Epithelial cell of esophagus (primary cell): ENCODE results near the gene CHRNA3.

Source experiments
- DNase-seq: peaks from one replicate; pipeline ENCODE4 v3.0.0; 2010; ENCODE audit warnings: low read depth
- H3K4me3 ChIP-seq: 2 replicates; pipeline ENCODE4 v1.5.1; 2011; ENCODE audit warnings: mild to moderate bottlenecking, low read length, control low read depth
- TF ChIP-seq, protein P1 (sequence below): IDR thresholded peaks from 2 replicates; pipeline ENCODE4 v1.5.1; 2011; ENCODE audit warnings: low read depth, mild to moderate bottlenecking, low read length, control low read depth, inconsistent platforms; ENCODE audit not compliant: insufficient read depth; ENCODE audit errors: missing control alignments

CHRNA3 gene

DNA sequence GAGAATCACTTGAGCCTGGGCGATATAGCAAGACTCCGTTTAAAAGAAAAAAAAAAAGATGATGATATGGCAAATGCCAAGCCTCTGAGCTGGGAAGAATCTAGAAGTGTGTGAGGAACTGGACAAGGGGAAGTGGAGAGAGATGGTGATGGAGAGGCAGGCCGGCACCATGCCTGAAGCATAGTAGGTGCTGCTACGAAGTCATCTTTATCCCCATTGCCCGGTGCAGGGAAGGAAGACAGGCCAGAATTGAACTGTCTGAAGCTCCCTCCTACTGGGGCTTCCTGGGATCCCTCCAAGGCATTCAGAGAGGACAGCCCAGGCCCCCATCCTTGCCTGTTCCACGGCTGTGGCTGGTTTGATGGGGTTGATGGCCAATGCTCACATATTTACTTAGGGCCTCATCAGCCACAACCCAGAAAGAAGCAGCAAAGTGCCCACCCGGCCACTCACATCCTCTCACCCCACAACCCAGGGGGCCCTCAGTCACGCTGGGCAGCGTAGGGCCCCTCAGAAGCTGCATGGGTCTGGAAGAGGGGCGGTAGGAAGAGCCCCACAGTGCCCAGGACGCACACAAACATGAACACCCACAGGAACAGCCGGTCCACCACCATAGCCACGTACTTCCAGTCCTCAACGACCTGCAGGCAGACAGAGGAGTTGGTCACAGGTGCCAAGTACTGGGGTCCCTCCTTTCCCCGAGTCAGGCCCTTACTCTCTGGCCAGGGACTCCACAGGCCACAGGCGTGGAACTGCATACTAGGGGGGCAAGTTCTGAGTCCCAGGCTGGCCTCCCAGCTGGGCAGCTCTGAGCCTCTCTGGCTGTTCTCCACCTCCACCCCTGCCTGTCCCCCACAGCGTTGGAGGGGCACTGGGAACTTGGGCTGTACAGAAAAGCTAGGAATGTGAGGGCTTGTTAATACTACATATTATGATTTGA lies 4.1 kb upstream of the CHRNA3 start:
- no peak overlapping the region for H3K4me3 ChIP-seq
- DNase-seq: no peak
- TF ChIP-seq, protein P1, sequence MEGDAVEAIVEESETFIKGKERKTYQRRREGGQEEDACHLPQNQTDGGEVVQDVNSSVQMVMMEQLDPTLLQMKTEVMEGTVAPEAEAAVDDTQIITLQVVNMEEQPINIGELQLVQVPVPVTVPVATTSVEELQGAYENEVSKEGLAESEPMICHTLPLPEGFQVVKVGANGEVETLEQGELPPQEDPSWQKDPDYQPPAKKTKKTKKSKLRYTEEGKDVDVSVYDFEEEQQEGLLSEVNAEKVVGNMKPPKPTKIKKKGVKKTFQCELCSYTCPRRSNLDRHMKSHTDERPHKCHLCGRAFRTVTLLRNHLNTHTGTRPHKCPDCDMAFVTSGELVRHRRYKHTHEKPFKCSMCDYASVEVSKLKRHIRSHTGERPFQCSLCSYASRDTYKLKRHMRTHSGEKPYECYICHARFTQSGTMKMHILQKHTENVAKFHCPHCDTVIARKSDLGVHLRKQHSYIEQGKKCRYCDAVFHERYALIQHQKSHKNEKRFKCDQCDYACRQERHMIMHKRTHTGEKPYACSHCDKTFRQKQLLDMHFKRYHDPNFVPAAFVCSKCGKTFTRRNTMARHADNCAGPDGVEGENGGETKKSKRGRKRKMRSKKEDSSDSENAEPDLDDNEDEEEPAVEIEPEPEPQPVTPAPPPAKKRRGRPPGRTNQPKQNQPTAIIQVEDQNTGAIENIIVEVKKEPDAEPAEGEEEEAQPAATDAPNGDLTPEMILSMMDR: no peak

DNA sequence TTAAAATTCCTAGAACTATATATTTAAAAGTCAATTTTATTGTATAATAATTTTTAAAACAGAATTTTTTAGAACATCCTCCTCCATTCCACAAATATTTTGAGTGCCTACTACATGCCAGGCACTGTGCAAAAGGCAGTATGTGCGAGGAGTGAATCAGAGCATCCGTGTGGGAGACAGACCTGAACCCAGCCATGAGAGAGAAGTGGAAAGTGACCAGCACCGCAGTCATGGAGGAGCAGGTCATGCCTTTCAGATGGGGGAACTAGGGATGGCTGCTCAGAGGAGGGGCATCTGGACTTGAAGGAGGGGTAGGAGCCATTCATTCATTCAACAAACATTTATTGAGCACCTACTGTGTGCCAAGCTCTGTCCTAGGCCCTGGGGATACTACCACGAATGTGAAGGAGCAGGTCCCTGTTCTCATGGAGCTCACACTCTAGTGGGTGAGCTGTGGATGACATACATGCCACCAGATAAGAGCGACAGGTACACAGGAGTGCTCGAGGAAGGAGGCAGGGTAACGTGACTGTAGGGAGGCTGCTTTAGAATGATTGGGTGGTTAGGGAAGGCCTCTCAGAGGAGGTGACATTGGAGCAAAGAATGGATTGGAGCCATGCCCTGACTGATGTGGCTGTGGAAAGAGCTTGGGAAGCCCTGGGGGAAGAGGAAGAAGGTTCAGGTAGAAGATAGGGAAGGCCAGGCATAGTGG lies 3.1 kb upstream of the CHRNA3 start:
- TF ChIP-seq, protein P1: no peak
- no peak overlapping the region for H3K4me3 ChIP-seq
- DNase-seq: no peak

DNA sequence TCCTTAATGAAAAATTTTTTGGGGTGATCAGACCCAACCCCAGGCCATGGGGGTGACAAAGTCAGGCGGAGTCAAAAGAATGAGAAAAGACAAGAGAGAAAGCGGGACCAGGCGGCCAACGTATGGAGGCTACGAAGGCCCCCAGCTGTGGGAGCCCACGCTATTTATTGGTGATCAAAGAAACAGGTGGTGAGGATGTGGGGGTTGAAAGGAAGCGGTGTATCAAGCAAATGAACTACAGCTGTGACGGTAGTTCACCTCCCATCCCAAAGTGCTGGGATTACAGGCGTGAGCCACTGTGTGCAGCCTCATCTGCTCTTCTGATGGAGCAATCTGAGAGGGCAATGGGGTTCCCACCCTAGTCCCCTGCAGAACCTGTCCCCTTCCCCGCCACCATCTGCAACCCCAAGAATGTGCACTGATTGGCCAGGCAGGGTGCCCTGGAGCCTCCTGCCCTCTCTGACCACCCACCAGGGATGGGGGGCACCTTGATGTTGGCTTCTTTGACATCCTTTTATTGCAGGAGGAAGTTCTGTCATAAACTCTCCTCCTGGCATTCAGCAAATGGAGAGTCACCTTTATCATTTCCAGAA lies 1.1 kb upstream of the CHRNA3 start:
- no peak for DNase-seq
- TF ChIP-seq, protein P1: no peak
- no peak overlapping the region for H3K4me3 ChIP-seq

DNA sequence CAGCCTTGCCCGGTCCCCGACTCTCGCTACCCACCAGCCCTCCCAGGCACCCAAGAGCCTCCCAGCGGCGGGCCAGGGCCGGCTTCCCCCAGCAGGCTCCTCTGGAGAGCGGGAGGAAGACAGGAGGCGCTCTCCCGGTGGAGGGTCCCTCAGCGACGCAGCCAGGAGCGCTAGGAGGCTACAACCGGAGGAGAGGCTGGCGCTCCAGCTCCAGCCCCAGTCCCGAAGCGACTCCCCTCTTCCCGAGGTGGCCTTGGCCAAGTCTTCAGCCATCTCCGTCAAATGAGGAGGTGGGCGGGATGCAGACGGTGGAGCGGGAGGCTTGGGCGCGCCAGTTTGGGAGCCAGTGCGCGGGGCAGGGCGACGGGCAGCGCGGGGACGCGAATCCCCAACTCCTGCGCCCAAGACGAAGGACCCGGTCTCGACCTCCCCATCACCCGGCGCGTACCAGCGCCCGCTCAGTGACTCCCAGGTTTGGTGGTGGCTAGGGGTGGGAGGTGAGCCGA lies 722 bp downstream of the CHRNA3 start:
- TF ChIP-seq, protein P1: no peak
- no peak for DNase-seq
- H3K4me3 ChIP-seq: no peak overlapping the region

DNA sequence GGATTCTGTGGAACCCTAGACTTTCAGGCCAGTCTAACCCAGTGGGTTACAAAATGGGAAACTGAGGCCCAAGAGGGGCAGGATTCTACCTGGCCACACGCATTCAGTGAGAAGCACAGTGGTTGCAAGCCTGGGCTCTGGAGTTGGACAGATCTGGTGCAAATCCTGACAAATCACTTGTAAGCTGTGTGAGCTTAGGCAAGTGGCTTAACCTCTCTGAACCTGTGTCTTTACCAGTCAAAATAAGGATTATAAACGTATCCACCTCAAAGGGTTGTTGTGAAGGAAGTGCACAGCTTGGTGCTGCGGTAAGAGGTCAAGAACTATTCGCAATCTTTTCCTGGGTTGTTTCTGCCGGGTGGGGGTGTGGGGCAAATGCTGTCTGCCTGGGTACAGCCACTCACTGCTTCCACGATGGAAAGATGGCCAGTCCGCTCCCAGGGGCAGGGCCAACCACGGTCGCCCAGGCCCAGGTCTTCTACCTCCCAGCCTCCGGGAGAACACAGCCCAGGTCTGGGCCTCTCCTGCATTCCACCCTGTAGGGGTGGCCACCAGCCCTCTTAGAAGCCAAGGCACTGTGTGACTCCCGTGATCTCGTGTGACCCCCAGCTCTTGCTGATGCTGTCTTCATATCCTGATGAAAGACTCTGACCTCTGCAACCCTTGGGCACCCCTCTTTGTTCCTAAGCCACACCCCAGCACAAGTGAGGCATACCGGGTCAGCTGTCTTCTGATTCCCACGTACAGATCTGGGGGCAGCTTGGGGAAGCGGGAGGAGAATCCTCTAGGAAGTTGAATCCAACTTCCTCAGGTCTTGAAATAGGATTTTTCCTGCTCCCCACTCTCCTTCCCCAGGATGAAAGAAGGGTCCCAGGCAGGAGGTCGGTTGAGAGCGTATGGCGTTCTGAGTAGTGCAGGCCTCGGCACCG lies 1.5 kb downstream of the CHRNA3 start:
- TF ChIP-seq, protein P1: no peak
- no peak overlapping the region for H3K4me3 ChIP-seq
- DNase-seq: no peak

DNA sequence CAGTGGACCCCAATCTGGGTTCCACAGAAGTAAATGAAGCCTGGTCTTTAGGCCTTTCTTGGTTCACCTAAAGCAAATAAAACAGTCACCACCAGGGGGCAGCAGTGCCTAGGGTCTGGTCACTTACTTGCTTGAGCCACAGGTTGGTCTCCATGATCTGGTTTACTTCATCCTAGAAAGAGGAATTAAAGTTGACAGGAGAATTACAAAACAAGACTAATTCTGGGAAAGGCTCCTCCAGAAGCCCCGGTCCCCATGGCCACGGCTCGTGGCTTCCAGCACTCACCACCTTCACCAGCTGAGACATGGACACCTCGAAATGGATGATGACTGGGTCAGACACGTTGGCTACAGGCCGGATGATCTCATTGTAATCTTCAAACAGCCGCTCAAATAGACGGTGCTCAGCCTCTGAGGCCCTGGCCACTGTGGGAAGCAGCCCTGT lies 2.3 kb downstream of the CHRNA3 start:
- DNase-seq: peak; percentile 81
- H3K4me3 ChIP-seq: no peak overlapping the region
- TF ChIP-seq, protein P1: peak; percentile 78
